Daoy (cell line): ENCODE results near the gene MAP3K8. TPM values are rescaled to one million over a fixed set of nuclear protein-coding genes. Genes with fewer than 3 reads are reported as not detected.

ENCODE experiments used
- total RNA-seq: library from RNA; depleted of rRNA; stranded (reverse); fragments of >200 nt; shearing (Covaris generic); gene quantifications from 2 replicates; pipeline ENCODE4 v1.2.3, GENCODE V29; 2014; rRNA removed

MAP3K8 gene
- total RNA-seq, 1 experiment from 2014 or later: 2.9 TPM

Other genes with a start within 250 kb of the MAP3K8 start
- gene MTPAP, start 84.9 kb upstream of the MAP3K8 start, total RNA-seq: 6.5 and 12.7 TPM in 2 replicates
- not detected in 2 replicates for gene LYZL2, start 195.6 kb downstream of the MAP3K8 start, total RNA-seq